Measurements from ENCODE around the gene PACRG.

PACRG gene

DNA sequence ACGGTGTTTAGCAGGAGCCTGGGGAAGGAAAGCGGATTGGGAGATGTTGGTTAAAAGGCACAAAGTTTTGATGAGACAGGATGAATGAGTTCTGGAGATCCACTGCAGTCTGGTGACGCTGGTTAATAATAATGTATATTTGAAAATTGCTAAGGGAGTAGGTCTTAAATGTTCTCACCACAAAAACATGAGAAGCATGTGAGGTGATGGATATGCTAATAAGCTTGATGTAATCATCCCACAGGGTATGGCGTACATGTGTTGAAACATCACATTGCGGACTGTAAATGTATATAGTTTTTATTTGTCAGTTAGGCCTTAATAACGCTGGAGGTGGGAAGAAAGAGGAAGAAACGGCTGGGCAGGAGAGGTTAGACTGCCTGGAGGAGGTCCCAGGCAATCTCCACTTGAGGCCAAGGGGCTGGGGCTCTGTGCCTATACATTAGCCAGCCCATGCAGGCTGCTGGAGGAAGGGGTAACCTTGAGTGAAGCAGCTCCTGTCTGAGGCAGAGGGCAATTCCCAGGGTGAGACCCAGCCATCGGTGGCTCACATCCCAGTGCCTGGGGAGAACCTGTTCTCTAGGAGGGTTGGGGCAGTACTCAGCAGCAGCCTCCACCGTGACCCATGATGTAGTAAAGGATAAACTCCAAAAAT lies 498.5 kb downstream of the PACRG start:
- DNase-seq, result no peak

DNA sequence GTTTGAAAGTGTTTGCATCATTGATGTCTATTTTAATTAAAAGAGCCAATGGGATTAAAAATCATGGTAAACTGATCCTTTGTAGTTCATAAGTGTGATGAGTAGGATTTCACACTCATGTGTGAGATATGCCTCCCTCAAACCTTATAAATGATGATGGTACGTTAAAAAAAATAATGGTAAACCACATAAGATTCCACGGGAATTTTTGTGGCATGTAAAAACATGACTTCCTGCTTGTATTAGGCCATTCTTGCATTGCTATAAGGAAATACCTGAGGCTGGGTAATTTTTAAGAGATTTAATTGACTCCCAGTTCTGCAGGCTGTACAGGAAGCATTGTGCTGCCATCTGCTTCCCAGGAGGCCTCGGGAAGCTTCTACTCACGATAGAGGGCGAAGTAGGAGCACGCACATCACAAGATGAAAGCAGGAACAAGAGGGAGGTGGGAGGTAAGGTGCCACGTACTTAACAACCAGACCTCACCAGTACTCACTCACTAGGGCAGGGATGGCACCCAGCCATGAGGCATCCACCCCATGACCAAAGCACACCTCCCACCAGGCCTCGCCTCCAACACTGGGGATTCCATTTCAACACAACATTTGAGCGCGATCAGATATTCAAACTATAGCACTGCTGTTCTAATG lies 499.2 kb downstream of the PACRG start:
- no peak for DNase-seq

DNA sequence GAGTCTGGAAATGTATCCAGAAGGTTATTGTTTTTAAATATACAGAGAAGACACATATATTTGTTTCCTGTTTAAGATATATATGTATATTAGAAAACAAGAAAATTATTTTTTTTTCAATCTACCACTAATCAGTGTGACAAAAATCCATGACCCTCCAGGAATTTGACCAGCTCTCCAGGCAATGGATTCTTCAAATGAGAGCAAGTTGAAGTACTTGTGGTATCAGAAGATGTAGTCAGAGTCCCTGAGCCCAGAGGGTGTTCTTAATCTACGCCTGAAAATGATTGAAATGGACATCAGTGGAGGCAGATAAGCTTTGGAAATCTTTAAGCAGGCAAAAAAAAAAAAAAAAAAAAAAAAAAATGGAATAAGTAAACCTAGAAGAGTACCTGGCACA lies 500.3 kb downstream of the PACRG start:
- no peak for DNase-seq

GRCh38 chr6:163229050-163229449 lies 501.3 kb downstream of the PACRG start:
- no peak for DNase-seq

DNA sequence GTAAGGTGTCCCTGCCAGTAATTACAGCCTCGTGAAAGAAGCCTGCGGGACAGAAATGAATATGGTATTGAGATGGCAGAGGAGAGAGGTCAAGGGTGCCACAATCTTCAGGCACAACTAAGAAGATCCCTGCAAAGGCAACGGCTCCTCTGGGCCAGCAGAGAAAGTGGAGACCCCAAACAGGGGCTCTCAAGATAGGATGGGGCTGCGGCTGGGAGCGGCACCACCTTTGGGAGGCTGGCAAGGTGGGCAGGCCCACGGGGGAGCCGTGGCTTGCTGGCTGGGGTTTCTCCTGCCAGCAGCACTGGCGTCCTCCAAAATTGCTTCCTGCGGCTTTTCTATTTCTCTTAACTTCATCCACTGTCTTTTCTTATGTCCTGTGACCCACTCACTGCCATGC lies 503.1 kb downstream of the PACRG start:
- DNase-seq, result no peak

- DNase-seq, result no peak
Observed at GRCh38 chr6:163231356-163232014, 503.7 kb downstream of the PACRG start.

GRCh38 chr6:163232015-163232523 lies 504.3 kb downstream of the PACRG start:
- DNase-seq, result no peak

DNA sequence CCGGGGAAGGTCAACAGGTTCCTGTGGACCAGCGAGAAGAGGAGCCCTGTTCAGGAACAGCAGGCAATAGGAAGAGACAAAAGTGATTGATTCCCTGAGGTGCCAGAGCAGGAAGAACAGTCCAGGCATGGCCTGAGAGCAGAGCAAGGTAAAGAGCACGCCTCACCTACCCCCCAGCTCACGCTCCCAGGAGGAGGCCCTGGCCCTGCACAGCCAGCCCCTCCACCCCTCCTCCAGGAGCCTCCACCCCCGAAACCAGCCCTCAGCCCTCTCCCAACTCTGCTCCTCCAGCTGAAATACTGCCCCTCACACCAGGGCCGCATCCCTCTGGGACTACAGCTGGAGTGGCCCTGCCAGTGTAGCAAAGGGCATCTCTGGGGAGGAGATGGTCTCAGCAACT lies 504.9 kb downstream of the PACRG start:
- no peak for DNase-seq

GRCh38 chr6:163237110-163237509 lies 509.3 kb downstream of the PACRG start:
- no peak for DNase-seq

GRCh38 chr6:163239572-163240340 lies 512.0 kb downstream of the PACRG start:
- no peak for DNase-seq

GRCh38 chr6:163240556-163240955 lies 512.8 kb downstream of the PACRG start:
- DNase-seq, result no peak

- DNase-seq, result no peak
Observed at GRCh38 chr6:163241683-163242082, 513.9 kb downstream of the PACRG start.

DNA sequence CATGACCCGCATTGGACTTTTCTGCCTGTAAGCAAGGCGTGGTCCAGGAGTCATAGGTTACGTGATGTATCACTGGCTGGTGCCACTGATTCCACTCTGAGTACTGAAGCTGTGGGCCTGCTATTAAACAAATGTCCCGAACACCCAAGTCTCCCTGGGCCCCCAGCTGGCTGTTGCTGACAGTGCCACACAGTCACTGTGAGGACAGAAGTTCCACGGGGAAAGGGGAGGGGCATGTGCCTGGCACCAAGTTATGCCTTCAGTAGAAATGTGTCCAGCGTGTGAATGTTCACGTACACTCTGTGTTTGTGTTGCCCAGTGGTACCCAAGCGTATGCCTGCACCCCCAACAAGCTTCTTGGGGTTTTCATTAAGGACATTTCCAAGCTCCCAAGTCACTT lies 515.3 kb downstream of the PACRG start:
- DNase-seq, result no peak

- DNase-seq, result no peak
Observed at GRCh38 chr6:163243692-163244589, 516.2 kb downstream of the PACRG start.

- no peak for DNase-seq
Observed at GRCh38 chr6:163248051-163248450, 520.3 kb downstream of the PACRG start.

DNA sequence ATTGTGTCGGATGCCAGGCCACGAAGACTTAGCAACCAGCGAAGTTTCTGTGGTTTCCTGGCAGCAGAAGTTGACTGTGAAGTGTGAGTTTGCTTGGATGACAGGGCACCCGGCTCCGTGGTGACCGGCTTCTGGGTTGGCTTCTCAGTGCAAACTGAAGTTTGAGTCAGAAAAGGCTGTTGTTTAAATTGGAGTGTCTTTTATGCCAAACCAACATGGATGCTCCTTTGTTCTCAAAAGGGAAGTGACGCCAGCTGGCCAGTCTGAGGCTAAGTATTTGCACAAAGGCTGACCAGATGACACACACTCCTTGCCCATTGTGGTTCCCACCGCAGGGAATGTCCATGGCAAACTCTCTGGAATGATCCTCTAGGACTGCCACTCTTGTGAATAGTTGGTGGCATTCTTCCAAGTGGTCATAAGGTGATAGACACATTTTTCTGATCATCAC lies 521.9 kb downstream of the PACRG start:
- no peak for DNase-seq

DNA sequence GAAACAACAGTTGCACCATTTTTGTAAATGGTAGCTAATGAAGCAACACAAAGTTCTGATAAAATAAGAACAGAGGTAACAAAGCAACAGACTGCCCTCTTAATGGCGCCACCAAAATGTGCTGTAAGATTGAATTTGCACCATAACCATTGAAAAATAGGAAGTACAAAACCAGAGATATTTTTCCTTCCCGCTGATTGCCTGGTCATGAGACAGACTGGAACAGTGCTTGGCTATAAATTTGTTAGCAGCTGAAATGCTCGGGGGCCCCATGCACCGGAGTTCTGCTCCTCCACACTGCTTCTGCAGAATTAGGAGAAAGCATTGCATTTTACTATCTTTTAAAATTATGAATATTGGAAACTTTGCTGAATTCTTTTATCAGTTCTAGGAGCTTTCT lies 522.3 kb downstream of the PACRG start:
- no peak for DNase-seq

GRCh38 chr6:163252061-163252591 lies 524.4 kb downstream of the PACRG start:
- no peak for DNase-seq

- DNase-seq, result no peak
Observed at GRCh38 chr6:163253556-163254213, 525.9 kb downstream of the PACRG start.

DNA sequence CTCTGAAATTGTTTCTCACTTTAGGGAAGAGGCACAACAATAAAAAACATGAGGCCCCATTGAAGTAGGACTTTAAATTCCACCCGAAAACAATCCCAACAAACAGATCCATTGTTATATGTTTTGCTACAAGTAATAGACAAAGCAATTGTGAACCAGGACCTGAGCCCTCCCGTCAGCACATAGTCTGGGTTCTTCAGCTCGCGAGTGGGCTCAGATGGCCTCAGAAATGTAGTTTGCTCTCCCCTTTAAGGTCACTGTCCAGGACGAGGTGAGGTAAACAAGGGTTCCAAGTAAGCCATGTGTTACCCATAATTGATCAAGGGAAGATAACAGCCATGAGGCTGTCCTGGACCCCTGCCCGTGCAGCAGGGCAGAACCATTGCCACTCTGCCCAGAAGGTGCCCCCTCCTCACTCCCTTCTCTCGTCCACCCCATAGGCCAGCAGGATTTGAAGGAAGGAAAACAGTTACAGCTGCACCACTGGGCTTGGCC lies 526.6 kb downstream of the PACRG start:
- DNase-seq, result no peak

GRCh38 chr6:163255265-163255664 lies 527.5 kb downstream of the PACRG start:
- DNase-seq, result no peak
